ENCODE measurements around the gene ZMIZ1. TPM values are rescaled to one million over a fixed set of nuclear protein-coding genes. Genes with fewer than 3 reads are reported as not detected.

Gene ZMIZ1
- total RNA-seq, 4 donors from 2014 or later, result 58.1 to 87.4 (median 74.2) TPM

DNA sequence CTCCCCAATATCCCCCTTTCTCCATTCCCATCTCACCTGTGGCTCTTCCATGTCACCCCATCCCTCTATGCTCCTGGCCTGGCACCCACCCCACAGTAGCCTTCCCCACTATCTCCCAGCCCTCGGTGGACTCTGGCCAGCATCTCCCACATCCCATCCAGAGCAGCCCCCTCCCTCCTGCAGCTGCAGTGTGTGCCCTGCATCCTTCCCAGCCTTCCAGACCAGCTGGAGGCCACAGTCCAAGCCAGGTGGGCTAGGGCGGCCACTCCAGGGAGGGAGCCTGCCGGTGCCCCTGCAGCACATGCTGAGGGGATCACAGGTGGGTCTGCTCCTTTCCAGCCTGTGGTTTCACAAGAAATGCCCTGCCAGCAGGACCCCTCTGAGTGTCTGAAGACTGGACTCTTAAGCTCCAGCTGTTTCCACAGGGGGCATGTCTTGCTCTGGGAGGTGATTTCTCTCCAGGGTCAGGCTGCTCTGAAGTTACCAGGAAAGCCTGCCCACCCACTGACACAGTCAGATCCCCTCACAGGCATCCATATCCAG, 187.6 kb downstream of the ZMIZ1 start:
- TF ChIP-seq POLR2A (IDR thresholded peaks at IDR 0.05), result no peak
- TF ChIP-seq, protein P1, sequence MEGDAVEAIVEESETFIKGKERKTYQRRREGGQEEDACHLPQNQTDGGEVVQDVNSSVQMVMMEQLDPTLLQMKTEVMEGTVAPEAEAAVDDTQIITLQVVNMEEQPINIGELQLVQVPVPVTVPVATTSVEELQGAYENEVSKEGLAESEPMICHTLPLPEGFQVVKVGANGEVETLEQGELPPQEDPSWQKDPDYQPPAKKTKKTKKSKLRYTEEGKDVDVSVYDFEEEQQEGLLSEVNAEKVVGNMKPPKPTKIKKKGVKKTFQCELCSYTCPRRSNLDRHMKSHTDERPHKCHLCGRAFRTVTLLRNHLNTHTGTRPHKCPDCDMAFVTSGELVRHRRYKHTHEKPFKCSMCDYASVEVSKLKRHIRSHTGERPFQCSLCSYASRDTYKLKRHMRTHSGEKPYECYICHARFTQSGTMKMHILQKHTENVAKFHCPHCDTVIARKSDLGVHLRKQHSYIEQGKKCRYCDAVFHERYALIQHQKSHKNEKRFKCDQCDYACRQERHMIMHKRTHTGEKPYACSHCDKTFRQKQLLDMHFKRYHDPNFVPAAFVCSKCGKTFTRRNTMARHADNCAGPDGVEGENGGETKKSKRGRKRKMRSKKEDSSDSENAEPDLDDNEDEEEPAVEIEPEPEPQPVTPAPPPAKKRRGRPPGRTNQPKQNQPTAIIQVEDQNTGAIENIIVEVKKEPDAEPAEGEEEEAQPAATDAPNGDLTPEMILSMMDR (IDR thresholded peaks at IDR 0.05), result no peak
- WGBS, 2 donors, result 83 to 94% methylated on average over 3 of the region's 3 CpGs
- DNase-seq (ENCODE audit: low spot score in 2 of 2), result no peak
- intact Hi-C loops (cut with DNase I; ENCODE audit: low total_unique reads), result no loop called here
- no peak overlapping the region for H3K4me3 ChIP-seq (ENCODE audit: low read depth, poor library complexity, severe bottlenecking)

DNA sequence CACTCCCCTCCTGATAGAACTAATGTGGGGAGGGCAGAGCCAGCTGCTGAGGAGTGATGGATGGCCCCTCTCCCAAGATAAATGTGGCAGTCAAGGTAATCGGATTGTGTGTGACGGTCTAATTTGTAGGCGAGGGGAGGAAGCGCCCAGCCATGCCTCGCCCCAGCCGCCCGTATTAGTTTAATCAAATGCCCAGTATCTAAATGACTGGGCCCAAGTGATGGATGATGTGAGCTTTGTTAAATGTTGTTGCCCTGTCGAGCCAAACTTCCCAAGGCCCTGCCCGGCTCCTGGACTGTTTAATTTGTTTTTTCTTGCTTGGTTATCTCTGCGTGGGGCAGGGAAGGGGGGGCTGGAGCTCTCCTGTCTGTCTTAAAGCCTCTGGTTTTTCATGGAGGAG, 190.1 kb downstream of the ZMIZ1 start:
- intact Hi-C loops (cut with DNase I; ENCODE audit: low total_unique reads), result no loop called here
- no peak overlapping the region for H3K4me3 ChIP-seq (ENCODE audit: low read depth, poor library complexity, severe bottlenecking)
- WGBS, 2 donors, result 88 to 91% methylated on average over 10 of the region's 10 CpGs
- TF ChIP-seq POLR2A (IDR thresholded peaks at IDR 0.05), result no peak
- TF ChIP-seq, protein P1 (IDR thresholded peaks at IDR 0.05), result no peak
- no peak for DNase-seq (ENCODE audit: low spot score in 2 of 2)

DNA sequence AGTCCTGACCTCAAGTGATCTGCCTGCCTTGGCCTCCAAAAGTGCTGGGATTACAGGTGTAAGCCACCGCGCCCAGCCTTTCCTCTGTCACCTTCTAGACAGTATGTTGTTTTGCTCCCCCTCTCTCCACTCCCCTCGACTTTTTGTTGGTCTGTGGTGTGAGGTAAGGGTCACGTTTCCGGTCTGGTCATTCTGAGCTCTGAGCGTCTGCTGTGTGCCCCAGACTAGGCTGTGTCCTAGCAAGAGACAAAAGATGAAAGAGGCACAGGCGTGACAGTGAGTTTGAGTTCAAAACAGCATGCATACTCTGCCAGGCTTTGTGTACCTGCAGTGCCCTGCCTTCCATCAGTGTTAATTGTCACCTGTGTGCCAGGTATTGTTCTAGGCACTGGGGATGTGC, 191.1 kb downstream of the ZMIZ1 start:
- 87 to 89% methylated on average over 7 of the region's 7 CpGs for WGBS, 2 donors
- intact Hi-C loops (cut with DNase I; ENCODE audit: low total_unique reads), result no loop called here
- no peak for DNase-seq (ENCODE audit: low spot score in 2 of 2)
- no peak for TF ChIP-seq POLR2A (IDR thresholded peaks at IDR 0.05)
- TF ChIP-seq, protein P1 (IDR thresholded peaks at IDR 0.05), result no peak
- no peak overlapping the region for H3K4me3 ChIP-seq (ENCODE audit: low read depth, poor library complexity, severe bottlenecking)

DNA sequence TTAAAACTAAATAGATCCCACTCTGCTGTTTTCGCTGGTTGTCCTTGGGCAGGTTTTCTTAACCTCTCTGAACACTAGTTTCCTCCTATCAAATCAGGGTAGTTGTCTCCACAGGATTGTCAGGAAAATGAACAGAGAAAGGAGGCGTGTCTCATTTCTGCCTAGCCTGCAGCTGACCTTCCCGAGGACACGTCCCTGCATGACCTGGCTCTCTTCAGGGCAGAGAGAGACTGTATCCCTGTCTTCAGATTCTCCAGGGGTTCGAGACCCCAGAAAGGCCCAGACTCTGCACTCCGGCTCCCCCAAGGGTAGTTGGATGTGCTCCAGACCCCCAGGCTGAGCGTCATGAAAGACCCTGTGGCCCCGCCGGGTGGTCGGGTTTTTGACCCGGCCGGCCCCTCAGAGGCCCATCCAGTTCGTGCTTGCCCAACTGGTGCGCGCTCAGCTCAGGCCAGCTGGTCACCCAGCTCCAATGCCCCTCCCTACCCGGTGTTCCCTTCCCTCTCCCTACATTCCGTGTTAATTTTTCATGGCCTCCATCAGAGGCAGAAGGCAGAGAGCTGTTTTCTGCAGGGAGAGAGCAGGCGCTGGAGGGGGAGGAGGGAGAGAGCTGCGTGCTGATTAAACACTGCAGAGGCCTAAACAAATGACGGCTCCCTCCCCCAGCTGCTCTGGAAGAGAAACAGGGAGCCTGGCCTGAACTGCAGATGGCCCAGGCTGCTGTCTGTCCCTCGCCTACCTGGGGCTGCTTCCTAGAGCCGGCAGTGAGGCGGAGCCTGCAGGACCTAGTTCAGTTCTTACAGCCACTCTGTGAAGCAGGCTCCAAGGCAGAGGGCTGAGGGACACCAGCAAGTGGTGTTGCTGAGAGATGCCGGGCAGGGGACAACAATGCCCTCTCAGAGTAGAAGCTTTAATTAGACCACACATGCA, 192.3 kb downstream of the ZMIZ1 start:
- DNase-seq (ENCODE audit: low spot score in 2 of 2), result no peak

DNA sequence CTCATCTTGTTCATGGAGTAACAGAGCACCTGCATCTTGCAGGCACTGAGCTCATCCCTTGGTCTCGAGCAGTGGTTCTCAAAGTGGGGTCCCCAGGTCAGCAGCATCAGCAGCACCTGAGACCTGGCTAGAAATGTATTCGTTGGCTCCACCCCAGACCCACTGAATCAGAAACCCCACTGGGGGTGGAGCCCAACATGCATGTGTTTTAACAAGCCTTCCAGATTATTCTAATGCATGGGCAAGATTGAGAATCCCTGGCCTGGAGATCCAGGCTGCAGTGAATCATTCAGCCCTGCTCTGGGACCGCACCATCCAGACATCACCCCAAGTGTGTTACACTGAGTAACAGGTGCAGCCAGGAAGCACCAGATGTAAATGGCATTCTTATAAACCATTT, 193.4 kb downstream of the ZMIZ1 start:
- DNase-seq (ENCODE audit: low spot score in 2 of 2), result no peak
- 63 to 73% methylated on average over 3 of the region's 3 CpGs for WGBS, 2 donors
- H3K4me3 ChIP-seq (ENCODE audit: low read depth, poor library complexity, severe bottlenecking), result no peak overlapping the region
- intact Hi-C loops (cut with DNase I; ENCODE audit: low total_unique reads), result no loop called here
- TF ChIP-seq, protein P1 (IDR thresholded peaks at IDR 0.05), result no peak

More for the DNA sequence above, 192.3 kb downstream of the ZMIZ1 start:
- no peak overlapping the region for H3K4me3 ChIP-seq (ENCODE audit: low read depth, poor library complexity, severe bottlenecking)
- 55 to 63% methylated on average over 23 of the region's 24 CpGs for WGBS, 2 donors
- intact Hi-C loops (cut with DNase I; ENCODE audit: low total_unique reads), result no loop called here
- TF ChIP-seq, protein P1 (IDR thresholded peaks at IDR 0.05), result no peak

Measured in lower leg skin (tissue), 4 donors.